Spleen (tissue), 7 donors: ENCODE data around the gene REC114.

Source experiments
- POLR2A ChIP-seq, 3 donors: fragments of 450-650 bp; IDR thresholded peaks; one replicate each; pipeline ENCODE4 v1.5.1; 2017; ENCODE audit warnings: antibody characterized with exemption in 3 of 3, mild to moderate bottlenecking in 1 of 3
- POLR2AphosphoS5 ChIP-seq, 3 donors: sonication (generic); formaldehyde crosslinking; IDR thresholded peaks; one replicate each; pipeline ENCODE4 v1.5.1; 2017; ENCODE audit warnings: antibody characterized with exemption in 3 of 3
- TF ChIP-seq, protein P1 (sequence below), 11 experiments: fragments of 200-600 bp in 7 of 11; fragments of 450-650 bp in 4 of 11; sonication (generic) in 4 of 11; IDR thresholded peaks in 8 of 11; conservative IDR thresholded peaks in 3 of 11; 1 replicate in 7 of 11; 2 replicates in 4 of 11; pipeline versions ENCODE4 v1.4.0 to v1.8.0; 2016 to 2021; ENCODE audit warnings: antibody characterized with exemption in 11 of 11, inconsistent platforms in 4 of 11, mild to moderate bottlenecking in 1 of 11
- donor health status: DM: no; HTN: no; CAD: no; lungs with moderate emphysema.
- donor health status: DM: no; HTN: no; CAD: no.
- donor health status: DM: no; HTN: no; CAD: no.

DNA sequence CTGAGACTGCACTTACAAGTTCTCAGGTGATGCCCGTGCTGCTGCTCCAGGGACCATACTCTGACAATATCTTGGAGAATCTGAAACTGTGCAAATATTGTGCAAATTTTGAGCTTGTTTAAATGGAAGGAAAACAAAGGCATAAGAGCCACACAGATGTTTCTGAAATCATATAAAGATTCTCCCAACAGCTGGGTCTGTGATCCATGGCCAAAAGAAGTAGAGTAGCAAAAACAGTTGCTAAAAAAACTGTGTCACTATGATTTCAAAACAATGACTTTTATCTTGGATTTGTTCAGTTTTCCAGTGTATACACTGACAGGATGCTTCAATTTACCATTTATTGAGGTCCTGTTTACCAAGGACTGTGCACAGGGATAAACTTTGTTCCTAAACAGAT is 164.9 kb downstream of the REC114 start:
- TF ChIP-seq, protein P1, sequence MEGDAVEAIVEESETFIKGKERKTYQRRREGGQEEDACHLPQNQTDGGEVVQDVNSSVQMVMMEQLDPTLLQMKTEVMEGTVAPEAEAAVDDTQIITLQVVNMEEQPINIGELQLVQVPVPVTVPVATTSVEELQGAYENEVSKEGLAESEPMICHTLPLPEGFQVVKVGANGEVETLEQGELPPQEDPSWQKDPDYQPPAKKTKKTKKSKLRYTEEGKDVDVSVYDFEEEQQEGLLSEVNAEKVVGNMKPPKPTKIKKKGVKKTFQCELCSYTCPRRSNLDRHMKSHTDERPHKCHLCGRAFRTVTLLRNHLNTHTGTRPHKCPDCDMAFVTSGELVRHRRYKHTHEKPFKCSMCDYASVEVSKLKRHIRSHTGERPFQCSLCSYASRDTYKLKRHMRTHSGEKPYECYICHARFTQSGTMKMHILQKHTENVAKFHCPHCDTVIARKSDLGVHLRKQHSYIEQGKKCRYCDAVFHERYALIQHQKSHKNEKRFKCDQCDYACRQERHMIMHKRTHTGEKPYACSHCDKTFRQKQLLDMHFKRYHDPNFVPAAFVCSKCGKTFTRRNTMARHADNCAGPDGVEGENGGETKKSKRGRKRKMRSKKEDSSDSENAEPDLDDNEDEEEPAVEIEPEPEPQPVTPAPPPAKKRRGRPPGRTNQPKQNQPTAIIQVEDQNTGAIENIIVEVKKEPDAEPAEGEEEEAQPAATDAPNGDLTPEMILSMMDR (IDR thresholded peaks at IDR 0.05 in 8 of 11, conservative IDR thresholded peaks at IDR 0.05 in 3 of 11): no peak
- TF ChIP-seq POLR2A (IDR thresholded peaks at IDR 0.05) (no peak), POLR2AphosphoS5 (IDR thresholded peaks at IDR 0.05) (no peak)
